GM19351 (cell line): ENCODE data around the gene HLCS.

ENCODE experiments used
- ATAC-seq: cut with Tn5 transposase; IDR thresholded peaks from one replicate; pipeline ENCODE4 v1.9.1; 2021; ENCODE audit warnings: mild to moderate bottlenecking, moderate library complexity; ENCODE audit not compliant: unreplicated experiment

Gene HLCS

DNA sequence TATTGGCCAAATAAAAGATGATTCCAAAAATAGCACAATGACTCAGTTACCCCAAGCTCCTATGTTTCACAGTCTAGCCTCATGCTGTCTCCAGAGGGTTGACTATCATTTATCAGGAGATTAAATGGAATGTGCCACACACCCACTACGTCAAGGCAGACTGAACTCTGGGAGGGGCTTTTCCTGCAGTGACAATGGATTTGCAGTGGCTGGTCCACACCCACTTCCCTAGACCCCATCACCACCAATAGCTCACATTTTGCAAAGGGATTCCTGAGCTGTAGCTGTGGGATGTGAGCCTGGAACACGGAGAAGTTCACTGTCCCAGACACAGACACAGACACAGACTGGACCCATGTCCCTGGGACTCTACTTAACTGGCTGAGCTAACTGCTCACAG is 77.1 kb downstream of the HLCS start:
- ATAC-seq, result no peak

DNA sequence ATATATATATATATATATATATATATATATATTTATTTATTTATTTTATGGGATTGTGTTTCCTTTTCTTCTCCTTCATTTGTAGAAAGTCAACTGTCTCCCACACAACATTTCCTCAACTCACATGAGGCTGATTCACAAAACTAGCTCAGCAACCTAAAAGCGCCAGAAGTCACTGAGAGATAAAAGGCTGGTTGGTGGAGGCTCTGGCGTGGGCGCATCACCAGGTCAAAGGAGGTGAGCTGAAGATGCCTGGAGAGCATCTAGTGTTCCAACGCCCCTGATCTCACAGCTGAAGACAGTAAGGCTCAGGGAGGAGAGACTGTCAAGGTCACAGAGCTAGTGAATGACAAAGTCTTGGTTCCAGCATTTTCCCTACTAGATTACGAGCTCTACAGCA is 78.0 kb downstream of the HLCS start:
- no peak for ATAC-seq

DNA sequence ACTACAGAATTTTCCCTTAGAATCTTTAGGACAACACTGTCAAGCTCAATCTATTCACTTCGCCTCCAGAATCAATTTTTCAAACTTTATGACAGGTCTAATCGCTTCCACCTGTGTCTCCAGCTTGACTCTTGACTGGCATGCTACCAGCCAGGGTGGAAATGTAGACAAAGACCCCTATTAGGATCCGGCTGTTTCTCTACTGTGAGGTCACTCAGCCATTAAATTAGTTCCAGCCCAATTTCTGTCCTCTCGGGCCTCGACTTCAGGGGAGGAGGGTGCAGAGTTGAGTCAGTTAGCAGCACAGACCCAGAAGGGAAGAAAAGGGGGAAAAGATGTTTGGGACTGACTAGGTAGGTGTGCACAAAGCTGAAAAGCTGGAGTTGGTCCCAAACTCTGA is 78.5 kb downstream of the HLCS start:
- no peak for ATAC-seq

DNA sequence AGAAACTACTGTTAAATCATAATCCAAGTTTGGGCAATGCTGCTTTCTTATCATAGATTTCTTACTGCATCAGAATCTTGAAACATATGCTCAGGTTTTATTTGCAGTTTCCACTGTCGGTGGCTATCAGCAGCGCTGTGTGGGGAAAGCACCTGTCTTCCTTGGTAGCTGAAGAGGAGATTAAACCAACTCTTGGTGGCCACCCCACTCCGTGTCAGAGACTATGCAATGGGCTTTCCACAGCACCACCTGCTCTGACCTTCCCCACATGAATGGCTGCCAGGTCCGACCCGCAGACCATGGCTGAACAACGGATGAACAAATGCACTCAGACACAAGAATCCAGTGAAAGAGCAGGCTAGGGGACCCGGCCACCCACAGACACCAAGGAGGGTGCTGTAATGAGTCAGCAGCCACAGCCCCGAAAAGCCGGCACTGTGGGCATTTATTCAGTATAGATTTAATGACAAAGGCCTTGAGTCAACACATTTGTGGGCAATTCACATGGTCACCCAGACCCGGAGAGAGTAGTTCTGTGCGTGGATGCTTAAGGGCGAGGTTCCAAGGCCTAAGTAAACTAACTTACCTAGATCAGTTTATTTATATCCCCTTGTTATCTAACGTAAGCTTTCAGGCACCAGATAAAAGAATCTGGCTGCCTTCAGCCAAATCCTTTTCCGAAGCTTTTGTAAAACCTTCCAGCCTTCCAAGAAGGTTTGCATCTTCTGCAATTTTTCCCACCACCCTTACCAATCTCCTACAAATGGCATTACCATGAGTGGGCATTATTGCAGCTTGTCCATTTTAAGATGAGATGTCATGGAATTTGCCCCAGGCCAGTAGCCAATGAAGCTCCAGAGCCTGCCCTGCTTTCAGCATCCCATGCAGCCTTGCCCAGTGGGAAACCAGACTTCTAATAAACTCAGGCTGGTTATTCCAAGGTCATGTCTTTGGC is 82.7 kb downstream of the HLCS start:
- no peak for ATAC-seq

DNA sequence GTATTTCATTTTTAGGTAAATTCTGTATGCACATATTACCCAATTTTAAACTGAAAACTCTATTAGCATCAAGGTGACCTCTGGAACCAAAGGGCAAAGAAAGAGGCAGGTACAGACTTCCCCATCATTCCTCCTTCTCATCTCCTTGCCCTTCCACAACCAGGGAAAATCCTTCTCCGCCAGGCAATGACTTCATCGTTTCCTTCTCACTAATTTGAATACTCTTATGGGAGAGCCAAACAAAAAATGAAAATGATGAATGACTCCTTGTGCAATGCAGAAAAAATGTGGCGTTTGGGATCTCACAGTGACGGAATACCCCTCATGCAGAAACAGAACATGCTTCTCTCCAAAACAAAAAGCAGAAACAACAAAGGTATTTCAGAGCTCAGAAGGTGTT is 83.7 kb downstream of the HLCS start:
- ATAC-seq, result no peak

DNA sequence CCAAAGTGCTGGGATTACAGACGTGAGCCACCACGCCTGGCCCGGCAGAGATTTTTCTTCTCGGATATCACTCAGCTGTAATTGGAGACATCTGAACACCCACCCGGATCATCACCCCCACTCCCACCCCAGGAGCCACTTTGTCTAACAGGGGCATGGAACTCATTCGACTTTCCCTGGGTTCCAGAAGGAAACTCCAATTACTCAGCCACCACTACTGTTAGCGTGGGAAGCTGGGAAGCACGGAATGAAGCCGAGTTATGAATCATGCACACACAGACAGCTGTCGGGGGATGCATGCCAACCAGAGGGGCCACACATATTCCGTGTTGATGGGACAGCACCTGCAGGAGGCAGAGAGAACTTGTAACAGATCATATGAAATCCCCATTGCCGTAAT is 85.2 kb downstream of the HLCS start:
- no peak for ATAC-seq

DNA sequence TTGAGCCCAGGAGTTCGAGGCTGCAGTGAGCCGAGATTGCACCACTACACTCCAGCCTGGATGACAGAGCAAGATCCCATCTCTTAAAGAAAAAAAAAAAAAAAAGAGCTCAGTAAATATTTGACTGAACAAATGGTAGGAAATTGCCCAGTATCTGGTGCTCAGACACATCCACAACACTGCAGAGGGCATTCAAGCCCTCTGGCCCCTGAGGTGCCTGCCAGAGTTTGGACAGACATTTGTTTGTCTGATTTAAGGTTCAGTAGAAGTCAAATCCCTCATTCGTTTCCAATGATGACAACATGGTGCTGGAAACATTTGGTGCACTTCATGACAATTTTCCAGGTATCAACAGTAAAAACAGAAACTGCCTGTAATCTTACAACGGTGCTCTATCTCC is 86.6 kb downstream of the HLCS start:
- no peak for ATAC-seq

DNA sequence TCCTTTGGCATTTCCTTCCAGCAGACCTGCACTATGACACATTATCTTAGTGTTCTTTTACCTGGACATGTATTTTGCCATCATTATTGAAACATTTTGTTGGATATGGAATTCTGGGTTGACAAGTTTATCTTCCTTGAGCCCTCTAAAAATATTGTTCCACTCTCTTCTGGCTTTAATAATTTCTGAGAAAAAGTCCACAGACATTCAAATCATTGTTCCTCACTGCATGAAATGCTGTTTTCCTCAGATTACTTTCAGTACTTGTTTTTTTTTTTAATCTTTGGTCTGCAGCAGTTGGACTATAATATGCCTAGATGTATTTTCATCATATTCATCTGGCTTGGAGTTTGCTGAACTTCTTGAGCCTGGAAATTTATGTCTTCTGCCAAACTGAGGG is 88.7 kb downstream of the HLCS start:
- no peak for ATAC-seq

DNA sequence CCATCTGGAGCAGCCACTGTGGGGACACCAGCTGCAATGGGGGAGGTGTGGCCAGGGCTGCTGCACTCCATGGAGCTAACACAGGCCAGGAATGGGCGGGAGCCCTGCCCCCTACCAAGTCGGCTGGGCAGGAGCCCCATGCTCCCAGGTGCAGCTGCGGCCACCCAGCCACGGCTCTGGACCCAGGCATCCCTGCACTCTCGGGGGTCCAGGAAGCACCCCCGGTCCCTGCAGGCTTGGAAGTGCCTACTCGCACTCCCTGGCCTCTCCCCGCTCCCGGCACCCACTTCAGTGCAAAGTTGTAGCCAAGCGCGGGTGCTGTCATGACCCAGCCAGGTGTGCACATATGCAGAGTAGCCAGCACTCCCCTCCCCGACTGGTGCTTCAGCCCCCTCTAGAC is 91.8 kb downstream of the HLCS start:
- no peak for ATAC-seq

DNA sequence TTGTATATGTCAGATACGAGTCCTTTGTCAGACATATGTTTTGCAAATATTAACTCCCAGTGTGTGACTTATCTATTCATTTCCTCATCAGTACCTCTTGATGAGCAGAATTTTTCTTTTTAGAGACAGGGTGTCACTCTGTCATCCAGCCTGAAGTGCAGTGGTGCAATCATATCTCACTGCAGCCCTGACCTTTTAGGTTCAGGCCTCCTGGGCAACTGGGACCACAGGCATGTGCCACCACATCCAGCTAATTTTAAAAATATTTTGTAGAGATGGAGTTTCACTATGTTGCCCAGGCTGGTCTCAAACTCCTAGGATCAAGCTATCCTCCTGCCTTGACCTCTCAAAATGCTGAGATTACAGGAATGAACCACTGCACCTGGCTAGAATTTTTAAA is 93.0 kb downstream of the HLCS start:
- ATAC-seq, result no peak

DNA sequence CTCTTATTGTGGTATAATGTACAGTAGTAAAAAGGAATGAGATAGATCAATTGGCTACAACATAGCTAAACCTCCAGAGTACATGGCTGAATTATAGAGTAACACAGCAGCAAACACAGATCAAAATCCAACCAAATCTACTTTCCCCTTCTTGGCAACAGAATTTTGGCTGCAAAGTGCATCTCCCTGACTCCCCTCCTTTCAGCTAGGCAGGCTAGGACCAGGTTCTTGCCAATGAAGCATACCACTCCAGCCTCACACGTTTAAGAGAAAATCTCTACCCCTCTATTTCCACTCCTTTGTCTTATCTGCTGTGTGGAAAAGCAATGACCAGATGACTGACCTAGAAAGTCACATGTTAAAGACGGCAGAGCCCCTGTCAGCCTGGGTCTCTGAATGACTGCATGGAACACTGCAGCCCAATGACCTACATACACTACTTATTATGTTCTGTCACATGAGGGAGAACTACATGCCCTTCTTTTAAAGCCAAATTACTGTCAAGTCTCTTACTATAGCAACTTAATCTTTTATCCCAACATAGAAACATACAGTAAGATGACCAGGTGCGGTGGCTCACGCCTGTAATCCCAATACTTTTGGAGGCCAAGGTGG is 99.1 kb downstream of the HLCS start:
- ATAC-seq, result no peak

DNA sequence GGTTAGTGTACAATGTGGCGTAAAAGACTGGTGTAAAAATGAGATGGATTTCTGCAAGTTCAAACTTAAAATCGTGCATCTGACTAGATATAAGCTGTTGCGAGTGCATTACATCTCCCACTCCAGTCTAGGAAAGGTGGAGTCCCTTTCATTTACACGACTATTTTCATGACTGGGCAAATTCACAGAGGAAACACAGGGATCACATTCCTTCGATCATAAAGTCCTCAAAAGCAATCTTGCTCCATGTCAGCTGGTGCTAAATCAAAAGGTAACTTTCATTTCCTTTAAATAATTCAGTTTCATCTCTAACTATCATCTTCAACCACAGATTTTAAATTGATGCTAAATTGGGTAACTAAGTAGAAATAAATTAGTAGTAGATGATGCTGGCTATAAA is 100.0 kb downstream of the HLCS start:
- ATAC-seq, result no peak

DNA sequence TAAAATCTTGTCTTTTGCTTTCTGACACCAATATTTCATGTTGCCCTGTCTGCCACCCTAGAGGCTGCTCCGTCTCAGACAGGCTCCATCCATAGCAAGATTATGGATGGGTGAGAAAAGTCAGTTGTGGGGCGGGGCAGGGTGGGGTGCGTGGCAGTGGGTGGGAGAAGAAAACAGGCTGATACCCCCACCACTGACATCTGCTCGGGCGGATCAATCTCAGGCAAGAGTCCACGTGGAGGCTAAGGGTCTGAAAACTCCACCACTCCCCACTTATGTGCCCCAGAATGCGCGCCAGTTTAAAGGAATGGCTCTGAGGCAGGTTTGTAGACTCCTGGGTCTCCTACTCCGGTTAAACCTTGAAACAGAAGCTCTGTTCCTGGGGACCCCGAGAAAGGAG is 101.5 kb downstream of the HLCS start:
- ATAC-seq, result no peak

DNA sequence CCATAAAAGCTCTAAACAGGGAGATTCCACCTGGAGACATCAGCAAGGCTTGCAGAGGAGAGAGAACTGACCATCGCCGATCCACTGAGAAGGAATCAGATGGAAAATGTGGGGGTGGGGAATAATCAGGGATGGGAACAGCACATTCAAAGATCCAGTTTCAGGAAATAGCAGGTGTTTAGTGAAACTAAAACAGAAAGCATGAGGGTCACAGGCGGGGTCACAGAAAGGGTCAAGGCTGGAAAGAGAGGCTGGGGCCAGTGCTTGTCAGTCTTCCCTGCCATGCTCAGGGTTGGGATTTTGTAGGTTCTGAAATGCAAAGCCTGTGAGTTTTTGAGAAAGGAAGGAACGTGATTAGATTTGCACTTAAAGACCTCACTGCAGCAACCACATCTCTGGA is 103.2 kb downstream of the HLCS start:
- ATAC-seq, result no peak

DNA sequence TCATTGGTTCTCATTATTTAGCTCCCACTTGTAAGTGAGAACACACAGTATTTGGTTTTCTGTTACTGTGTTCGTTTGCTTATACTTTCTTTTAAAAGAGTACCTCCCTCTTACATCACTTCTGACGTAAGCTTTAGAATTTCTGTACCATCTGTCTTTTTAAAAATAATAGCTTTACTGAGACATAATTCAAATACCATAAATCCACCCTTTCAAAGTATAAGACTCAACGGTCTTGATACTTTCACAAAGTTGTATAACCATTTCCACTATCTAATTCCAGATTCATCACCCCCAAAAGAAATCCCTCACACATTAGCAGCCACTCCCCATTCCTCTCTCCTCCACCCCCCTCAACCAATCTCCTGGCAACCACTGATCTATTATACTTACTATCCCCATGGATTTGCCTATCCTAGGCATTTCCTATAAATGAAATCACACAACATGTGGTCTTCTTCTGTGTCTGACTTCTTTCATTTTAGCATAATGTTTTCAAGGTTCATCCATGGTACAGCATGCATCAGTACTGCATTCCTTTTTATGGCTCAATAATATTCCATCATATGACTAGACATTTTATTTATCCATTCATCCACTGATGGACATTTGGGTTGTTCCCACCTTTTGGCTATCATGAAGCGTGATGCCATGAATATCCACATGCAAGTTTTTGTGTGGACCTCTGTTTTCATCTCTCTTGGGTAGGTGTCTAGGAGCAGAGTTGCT is 104.7 kb downstream of the HLCS start:
- no peak for ATAC-seq

DNA sequence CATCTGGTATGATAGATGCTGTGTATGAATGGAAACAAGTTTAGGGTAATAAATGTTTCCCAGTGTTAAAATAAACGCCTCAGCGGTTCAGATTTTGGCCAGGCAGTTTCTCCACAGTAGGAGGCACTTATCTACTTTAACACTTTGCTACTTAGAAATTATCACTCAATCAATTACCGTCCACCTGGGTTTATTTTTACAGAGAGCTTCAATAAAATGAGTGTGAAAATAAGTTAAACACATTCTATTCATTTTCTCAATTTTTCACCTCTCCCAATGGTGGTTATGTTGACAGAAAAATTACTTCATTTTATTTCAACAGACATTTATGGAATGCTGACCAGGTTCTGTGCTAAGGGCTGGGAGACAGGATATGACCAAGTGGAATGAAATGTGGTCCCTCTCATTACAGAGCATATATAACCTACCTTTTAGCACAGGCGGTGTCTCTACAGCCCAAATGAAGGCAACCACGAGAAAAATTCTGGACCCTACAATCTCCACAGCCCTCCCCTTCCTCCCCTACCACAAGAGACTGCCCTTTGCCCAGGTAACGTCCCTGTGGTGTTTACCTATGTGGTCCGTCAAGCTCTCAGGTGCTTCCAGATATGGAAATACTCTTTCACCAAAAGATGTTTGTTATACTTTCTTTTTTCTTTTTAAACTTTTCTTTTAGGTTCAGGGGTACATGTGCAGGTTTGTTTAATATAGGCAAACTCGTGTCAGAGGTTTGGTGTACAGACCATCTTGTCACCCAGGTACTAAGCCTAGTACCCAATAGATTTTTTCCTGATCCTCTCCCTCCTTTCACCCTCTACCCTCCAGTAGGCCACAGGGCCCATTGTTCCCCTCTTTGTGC is 105.5 kb downstream of the HLCS start:
- no peak for ATAC-seq

DNA sequence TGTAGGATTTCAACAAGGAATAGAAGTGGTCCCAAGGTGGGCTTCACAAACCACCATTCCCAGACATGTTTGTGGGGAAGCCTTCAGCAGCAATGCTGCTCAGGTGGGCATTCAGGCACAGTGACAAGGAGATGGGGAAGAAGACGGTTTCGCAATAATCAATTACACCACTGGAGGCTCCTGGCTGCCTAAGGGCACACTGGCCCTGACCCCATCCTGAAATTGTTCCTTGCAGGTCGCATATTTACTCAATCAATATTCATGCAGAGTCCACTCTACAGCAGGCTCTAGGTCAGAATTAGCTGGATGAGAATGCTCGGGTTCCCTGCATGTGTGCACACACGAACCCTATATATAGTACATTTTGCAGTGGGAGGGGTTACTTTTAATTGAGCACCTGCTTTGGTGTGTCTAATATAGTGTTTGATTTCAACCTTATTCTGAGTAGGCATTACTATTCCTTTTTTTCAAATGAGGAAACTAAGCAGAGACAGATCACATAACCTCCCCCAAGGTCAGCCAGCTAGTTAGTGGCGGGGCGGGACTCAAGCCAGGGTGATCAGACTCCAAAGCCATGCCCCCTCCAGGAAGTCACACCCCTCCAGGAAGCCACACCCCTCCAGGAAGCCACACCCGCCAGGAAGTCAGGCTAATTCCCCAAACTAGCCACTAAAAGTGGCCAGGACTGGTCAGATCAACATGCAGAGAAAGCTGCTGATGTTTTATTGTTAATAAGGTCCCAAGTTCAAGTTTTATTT is 106.5 kb downstream of the HLCS start:
- ATAC-seq, result no peak

DNA sequence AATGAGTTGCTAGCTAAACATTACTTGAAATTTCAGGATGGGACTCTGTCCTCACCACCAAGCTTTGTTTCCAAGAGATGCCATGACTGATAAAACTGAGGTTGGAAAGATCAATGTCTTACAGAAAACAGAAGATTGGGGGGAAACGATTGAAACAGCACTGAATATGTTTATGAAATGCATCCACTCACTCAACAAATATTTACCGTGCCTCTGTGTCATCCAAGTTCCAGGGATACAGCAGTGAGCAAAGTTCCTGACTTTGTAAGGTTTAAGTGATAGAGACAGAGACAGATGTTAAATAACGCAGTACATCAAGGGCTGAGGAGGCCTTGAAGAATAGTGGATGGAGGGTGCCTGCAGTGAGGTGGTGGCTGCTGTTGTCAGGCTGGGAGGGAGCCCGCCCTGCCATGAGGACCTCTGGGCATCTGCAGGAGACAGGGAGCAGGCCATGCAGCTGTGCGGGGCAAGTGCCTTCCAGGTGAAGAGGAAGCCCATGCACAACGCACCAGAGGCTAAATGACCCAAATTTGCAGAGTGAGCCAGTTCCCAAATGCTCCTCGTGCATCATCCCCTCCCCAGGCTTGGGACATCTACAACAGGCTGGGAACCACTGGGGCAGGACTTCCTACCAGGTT is 108.0 kb downstream of the HLCS start:
- no peak for ATAC-seq

DNA sequence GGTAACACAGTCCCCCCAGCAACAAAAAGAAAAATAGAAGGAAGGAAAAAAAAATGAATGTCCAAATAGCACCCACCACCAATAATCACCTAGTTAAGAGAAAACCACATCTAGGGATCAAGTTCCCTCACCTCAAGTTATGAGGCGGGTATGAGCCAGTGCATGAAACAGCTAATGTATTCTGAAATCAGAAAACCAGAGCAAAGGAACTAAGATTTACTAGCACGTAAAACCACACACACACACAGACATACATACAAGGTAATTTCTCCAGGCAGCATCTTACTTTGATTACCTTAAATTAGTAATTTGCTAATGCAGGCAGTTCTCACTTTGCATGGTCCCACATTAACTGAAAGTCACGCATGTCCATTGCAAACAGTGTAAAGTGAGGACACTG is 109.8 kb downstream of the HLCS start:
- ATAC-seq, result no peak

DNA sequence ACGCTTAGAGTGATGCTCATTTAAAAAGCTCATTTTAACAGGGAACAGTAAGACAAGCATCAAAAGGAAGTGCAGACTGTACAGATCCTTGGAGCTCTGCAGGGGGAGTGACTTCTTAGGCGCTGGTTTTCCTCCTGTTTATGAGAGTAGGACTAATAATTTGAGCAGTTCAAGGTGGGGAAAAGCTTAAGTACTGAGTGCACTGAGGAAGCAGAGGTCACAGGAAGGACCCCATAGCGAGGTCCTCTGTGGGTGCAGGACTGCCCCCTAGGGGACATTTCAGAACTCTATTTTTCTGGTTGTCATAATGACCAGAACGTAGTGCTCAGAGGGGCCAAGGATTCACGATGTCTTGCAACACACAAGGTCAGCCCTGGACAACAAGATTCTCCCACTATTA is 112.1 kb downstream of the HLCS start:
- ATAC-seq, result no peak
